Effector CD8-positive, alpha-beta T cell (primary cell): ENCODE data around the gene DEDD2.

Experiments
- DNase-seq: peaks from one replicate; lab custom pipeline; 2025; lab: John Stamatoyannopoulos, UW

The DEDD2 gene

GRCh38 chr19:42198676-42199439 lies 18.6 kb downstream of the DEDD2 start:
- DNase-seq = peak; percentile 64

GRCh38 chr19:42197375-42197817 lies 20.1 kb downstream of the DEDD2 start:
- no peak for DNase-seq

- DNase-seq = no peak
Measured at GRCh38 chr19:42196011-42197001, 21.2 kb downstream of the DEDD2 start.

- no peak for DNase-seq
Measured at GRCh38 chr19:42193706-42194105, 23.8 kb downstream of the DEDD2 start.

- DNase-seq = no peak
Measured at GRCh38 chr19:42193294-42193693, 24.2 kb downstream of the DEDD2 start.

- no peak for DNase-seq
Measured at GRCh38 chr19:42191855-42192254, 25.6 kb downstream of the DEDD2 start.

GRCh38 chr19:42191330-42191729 lies 26.1 kb downstream of the DEDD2 start:
- no peak for DNase-seq

GRCh38 chr19:42189133-42189532 lies 28.3 kb downstream of the DEDD2 start:
- DNase-seq = no peak

- DNase-seq = no peak
Measured at GRCh38 chr19:42188665-42189064, 28.8 kb downstream of the DEDD2 start.

GRCh38 chr19:42185277-42185676 lies 32.2 kb downstream of the DEDD2 start:
- DNase-seq = no peak

GRCh38 chr19:42184401-42184861 lies 33.0 kb downstream of the DEDD2 start:
- peak; percentile 60 for DNase-seq

- DNase-seq = no peak
Measured at GRCh38 chr19:42178791-42179674, 38.4 kb downstream of the DEDD2 start.

- no peak for DNase-seq
Measured at GRCh38 chr19:42177686-42178019, 39.8 kb downstream of the DEDD2 start.

- peak; percentile 56 for DNase-seq
Measured at GRCh38 chr19:42176990-42177685, 40.3 kb downstream of the DEDD2 start.

- DNase-seq = no peak
Measured at GRCh38 chr19:42176649-42176989, 40.9 kb downstream of the DEDD2 start.

- no peak for DNase-seq
Measured at GRCh38 chr19:42175952-42176648, 41.4 kb downstream of the DEDD2 start.

- DNase-seq = no peak
Measured at GRCh38 chr19:42174958-42175734, 42.3 kb downstream of the DEDD2 start.

- no peak for DNase-seq
Measured at GRCh38 chr19:42174188-42174587, 43.3 kb downstream of the DEDD2 start.

- DNase-seq = no peak
Measured at GRCh38 chr19:42173695-42174094, 43.8 kb downstream of the DEDD2 start.

- DNase-seq = no peak
Measured at GRCh38 chr19:42172261-42172660, 45.2 kb downstream of the DEDD2 start.
